ENCODE measurements around the gene NECTIN4.

The NECTIN4 gene

GRCh38 chr1:161021970-161022353, 67.4 kb downstream of the NECTIN4 start:
- no peak for DNase-seq (ENCODE audit: low read depth)

GRCh38 chr1:161021165-161021969, 68.0 kb downstream of the NECTIN4 start:
- DNase-seq (ENCODE audit: low read depth): peak; percentile 75
